Neural progenitor cell (in vitro differentiated cells): ENCODE data around the gene EFS. TPM values are rescaled to one million over a fixed set of nuclear protein-coding genes. Genes with fewer than 3 reads are reported as not detected.

Experiments
- DNase-seq: peaks from one replicate; pipeline ENCODE4 v3.0.0-alpha.2; 2016; ENCODE audit warnings: low spot score
- H2AFZ ChIP-seq: fragments of 200-600 bp; sonication (generic); replicated peaks from 2 replicates; pipeline ENCODE4 v1.6.1; 2016; ENCODE audit warnings: antibody characterized with exemption
- H3F3A ChIP-seq: fragments of 200-600 bp; sonication (generic); 2 replicates; pipeline ENCODE4 v1.6.1; 2016; ENCODE audit warnings: antibody characterized with exemption, low read depth
- H3K27ac ChIP-seq: fragments of 200-600 bp; sonication (generic); 2 replicates; pipeline ENCODE4 v1.5.1; 2016; ENCODE audit warnings: mild to moderate bottlenecking
- H3K27me3 ChIP-seq: fragments of 200-600 bp; sonication (generic); 2 replicates; pipeline ENCODE4 v1.6.1; 2016; ENCODE audit warnings: mild to moderate bottlenecking, moderate library complexity
- H3K36me3 ChIP-seq: fragments of 200-600 bp; sonication (generic); 2 replicates; pipeline ENCODE4 v1.5.1; 2016
- H3K4me1 ChIP-seq: fragments of 200-600 bp; sonication (generic); 2 replicates; pipeline ENCODE4 v1.6.1; 2016; ENCODE audit warnings: mixed run types
- H3K4me2 ChIP-seq: fragments of 200-600 bp; sonication (generic); 2 replicates; pipeline ENCODE4 v1.6.1; 2016
- H3K4me3 ChIP-seq: fragments of 200-600 bp; sonication (generic); 2 replicates; pipeline ENCODE4 v1.5.1; 2016
- H3K79me2 ChIP-seq: fragments of 200-600 bp; sonication (generic); 2 replicates; pipeline ENCODE4 v1.6.1; 2016; ENCODE audit warnings: low read depth
- H3K9ac ChIP-seq: fragments of 200-600 bp; sonication (generic); 2 replicates; pipeline ENCODE4 v1.6.1; 2016
- H3K9me3 ChIP-seq: fragments of 200-600 bp; sonication (generic); 2 replicates; pipeline ENCODE4 v1.5.1; 2016; ENCODE audit warnings: low read depth
- H4K20me1 ChIP-seq: fragments of 200-600 bp; sonication (generic); 2 replicates; pipeline ENCODE4 v1.6.1; 2016; ENCODE audit warnings: low read depth
- H3K27ac Mint-ChIP-seq: 3 replicates; pipeline ENCODE4 v1.8.0; 2021; ENCODE audit warnings: mixed read lengths
- H3K27me3 Mint-ChIP-seq: 2 replicates; pipeline ENCODE4 v1.8.0; 2022; ENCODE audit warnings: low read depth, mild to moderate bottlenecking, inconsistent platforms, moderate library complexity, mixed read lengths; ENCODE audit not compliant: insufficient read depth
- H3K36me3 Mint-ChIP-seq: 3 replicates; pipeline ENCODE4 v1.8.0; 2021; ENCODE audit warnings: mixed read lengths
- H3K4me1 Mint-ChIP-seq: 3 replicates; pipeline ENCODE4 v1.8.0; 2021; ENCODE audit warnings: mixed read lengths
- H3K4me3 Mint-ChIP-seq: 3 replicates; pipeline ENCODE4 v1.8.0; 2021; ENCODE audit warnings: mild to moderate bottlenecking, moderate library complexity, mixed read lengths
- H3K9me3 Mint-ChIP-seq: 3 replicates; pipeline ENCODE4 v1.8.0; 2020; ENCODE audit warnings: mixed read lengths
- CTCF ChIP-seq: fragments of 200-600 bp; sonication (generic); IDR thresholded peaks from 2 replicates; pipeline ENCODE4 v1.5.1; 2017; ENCODE audit warnings: antibody characterized with exemption, mild to moderate bottlenecking
- EZH2 ChIP-seq: fragments of 200-600 bp; sonication (generic); IDR thresholded peaks from 2 replicates; pipeline ENCODE4 v1.6.1; 2017; ENCODE audit warnings: antibody characterized with exemption, mild to moderate bottlenecking, moderate library complexity
- EZH2phosphoT487 ChIP-seq: fragments of 200-600 bp; sonication (generic); IDR thresholded peaks from 2 replicates; pipeline ENCODE4 v1.6.1; 2017; ENCODE audit warnings: antibody characterized with exemption
- total RNA-seq: library from RNA; depleted of rRNA; stranded (reverse); fragments of >200 nt; gene quantifications from 2 replicates; pipeline ENCODE4 v1.2.3, GENCODE V29; 2015; ENCODE audit warnings: low replicate concordance

EFS gene
- total RNA-seq, 1 donor from 2014 or later, result 21.7 TPM

GRCh38 chr14:23411563-23412525 lies 46.9 kb upstream of the EFS start:
- H2AFZ ChIP-seq, result no peak overlapping the region
- no peak for TF ChIP-seq CTCF
- no peak for TF ChIP-seq EZH2
- no peaks in the 10 kb centered on the region for H3K36me3 ChIP-seq
- DNase-seq, result no peak
- Mint-ChIP-seq H3K27ac (peak overlapping the region; percentile 62), H3K4me3 (no peak overlapping the region), H3K27me3 (peaks cover 8% of the 10 kb centered on the region), H3K36me3 (no peaks in the 10 kb centered on the region), H3K9me3 (no peaks in the 10 kb centered on the region), H3K4me1 (peaks cover 15% of the 10 kb centered on the region)
- H3K9me3 ChIP-seq, result no peaks in the 10 kb centered on the region
- H3F3A ChIP-seq, result no peaks in the 10 kb centered on the region
- no peak overlapping the region for H3K9ac ChIP-seq
- no peaks in the 10 kb centered on the region for H3K27me3 ChIP-seq
- no peaks in the 10 kb centered on the region for H3K4me1 ChIP-seq
- no peak overlapping the region for H3K4me2 ChIP-seq
- no peak overlapping the region for H3K4me3 ChIP-seq
- no peaks in the 10 kb centered on the region for H4K20me1 ChIP-seq
- no peak overlapping the region for H3K27ac ChIP-seq
- H3K79me2 ChIP-seq, result no peaks in the 10 kb centered on the region

- Mint-ChIP-seq H3K27ac (no peak overlapping the region), H3K36me3 (no peaks in the 10 kb centered on the region), H3K4me1 (peaks cover 11% of the 10 kb centered on the region), H3K27me3 (peaks cover 4% of the 10 kb centered on the region), H3K9me3 (no peaks in the 10 kb centered on the region), H3K4me3 (no peak overlapping the region)
- Histone ChIP-seq H2AFZ (no peak overlapping the region), H3K36me3 (no peaks in the 10 kb centered on the region), H3K27me3 (no peaks in the 10 kb centered on the region), H3K27ac (no peak overlapping the region), H3K79me2 (no peaks in the 10 kb centered on the region), H3F3A (no peaks in the 10 kb centered on the region), H3K4me3 (no peak overlapping the region), H3K9me3 (no peaks in the 10 kb centered on the region), H3K4me1 (no peaks in the 10 kb centered on the region), H3K4me2 (no peak overlapping the region), H4K20me1 (no peaks in the 10 kb centered on the region), H3K9ac (no peak overlapping the region)
- TF ChIP-seq EZH2phosphoT487, result no peak
- TF ChIP-seq CTCF, result no peak
- no peak for TF ChIP-seq EZH2
- DNase-seq, result no peak
Measured at GRCh38 chr14:23409966-23410635, 45.1 kb upstream of the EFS start.

GRCh38 chr14:23409475-23409874 lies 44.5 kb upstream of the EFS start:
- Histone ChIP-seq H4K20me1 (no peaks in the 10 kb centered on the region), H3K27ac (no peak overlapping the region), H3K79me2 (no peaks in the 10 kb centered on the region), H3K4me2 (no peak overlapping the region), H3K27me3 (no peaks in the 10 kb centered on the region), H3K36me3 (no peaks in the 10 kb centered on the region), H3K4me3 (no peak overlapping the region), H3K9me3 (no peaks in the 10 kb centered on the region), H3F3A (no peaks in the 10 kb centered on the region), H3K9ac (no peak overlapping the region), H3K4me1 (no peaks in the 10 kb centered on the region), H2AFZ (no peak overlapping the region)
- Mint-ChIP-seq H3K4me1 (peaks cover 11% of the 10 kb centered on the region), H3K4me3 (no peak overlapping the region), H3K36me3 (no peaks in the 10 kb centered on the region), H3K27ac (no peak overlapping the region), H3K9me3 (no peaks in the 10 kb centered on the region), H3K27me3 (peaks cover 4% of the 10 kb centered on the region)
- no peak for DNase-seq
- TF ChIP-seq CTCF, result no peak
- TF ChIP-seq EZH2phosphoT487, result no peak
- TF ChIP-seq EZH2, result no peak
